ENCODE data around the gene DYSF.

DNA sequence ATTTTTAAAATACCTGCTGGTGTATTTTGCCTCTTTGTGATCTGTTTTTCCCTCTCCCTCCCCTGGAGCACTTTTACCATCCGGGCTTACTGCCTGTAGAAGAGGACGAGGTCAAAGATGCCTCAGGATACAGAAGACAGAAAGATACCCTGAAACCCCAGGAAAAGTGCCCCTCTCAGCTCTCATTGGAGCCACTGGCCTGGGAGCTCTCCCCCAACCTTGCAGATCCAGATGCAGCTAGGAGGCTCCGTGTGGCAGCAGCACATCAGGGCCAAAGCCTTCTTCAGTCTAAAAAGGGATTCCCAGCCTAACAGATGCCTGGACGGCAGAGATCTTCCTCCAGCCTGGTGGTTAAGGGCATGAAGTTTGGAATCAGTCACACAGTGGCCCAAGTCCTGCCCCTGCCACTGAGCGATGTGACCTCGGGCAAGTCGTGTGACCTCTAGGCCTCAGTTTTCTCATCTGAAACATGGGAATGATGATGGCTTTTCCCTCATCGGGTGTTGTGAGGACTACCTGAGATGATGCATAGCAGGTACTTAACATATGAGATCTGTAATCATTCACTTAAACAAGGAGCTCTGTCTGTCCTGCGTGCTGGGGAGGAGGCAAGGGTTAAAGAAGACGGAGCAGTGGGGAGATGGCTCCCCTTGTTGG is 239.4 kb downstream of the DYSF start:
- TF ChIP-seq, protein P1, sequence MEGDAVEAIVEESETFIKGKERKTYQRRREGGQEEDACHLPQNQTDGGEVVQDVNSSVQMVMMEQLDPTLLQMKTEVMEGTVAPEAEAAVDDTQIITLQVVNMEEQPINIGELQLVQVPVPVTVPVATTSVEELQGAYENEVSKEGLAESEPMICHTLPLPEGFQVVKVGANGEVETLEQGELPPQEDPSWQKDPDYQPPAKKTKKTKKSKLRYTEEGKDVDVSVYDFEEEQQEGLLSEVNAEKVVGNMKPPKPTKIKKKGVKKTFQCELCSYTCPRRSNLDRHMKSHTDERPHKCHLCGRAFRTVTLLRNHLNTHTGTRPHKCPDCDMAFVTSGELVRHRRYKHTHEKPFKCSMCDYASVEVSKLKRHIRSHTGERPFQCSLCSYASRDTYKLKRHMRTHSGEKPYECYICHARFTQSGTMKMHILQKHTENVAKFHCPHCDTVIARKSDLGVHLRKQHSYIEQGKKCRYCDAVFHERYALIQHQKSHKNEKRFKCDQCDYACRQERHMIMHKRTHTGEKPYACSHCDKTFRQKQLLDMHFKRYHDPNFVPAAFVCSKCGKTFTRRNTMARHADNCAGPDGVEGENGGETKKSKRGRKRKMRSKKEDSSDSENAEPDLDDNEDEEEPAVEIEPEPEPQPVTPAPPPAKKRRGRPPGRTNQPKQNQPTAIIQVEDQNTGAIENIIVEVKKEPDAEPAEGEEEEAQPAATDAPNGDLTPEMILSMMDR (conservative IDR thresholded peaks at IDR 0.05) = no peak
- TF ChIP-seq ZFX (IDR thresholded peaks at IDR 0.05) = no peak

Data from C4-2B (cell line).